GM18502 (cell line): Measurements from ENCODE around the gene SORCS2.

Experiments used
- ATAC-seq: cut with Tn5 transposase; IDR thresholded peaks from one replicate; pipeline ENCODE4 v1.9.1; 2021; ENCODE audit warnings: mild to moderate bottlenecking; ENCODE audit not compliant: unreplicated experiment, poor library complexity

SORCS2 gene

GRCh38 chr4:7192252-7193029 is at the start of gene SORCS2:
TSS of gene SORCS2 (plus strand) at chr4:7192538.
- ATAC-seq: no peak

DNA sequence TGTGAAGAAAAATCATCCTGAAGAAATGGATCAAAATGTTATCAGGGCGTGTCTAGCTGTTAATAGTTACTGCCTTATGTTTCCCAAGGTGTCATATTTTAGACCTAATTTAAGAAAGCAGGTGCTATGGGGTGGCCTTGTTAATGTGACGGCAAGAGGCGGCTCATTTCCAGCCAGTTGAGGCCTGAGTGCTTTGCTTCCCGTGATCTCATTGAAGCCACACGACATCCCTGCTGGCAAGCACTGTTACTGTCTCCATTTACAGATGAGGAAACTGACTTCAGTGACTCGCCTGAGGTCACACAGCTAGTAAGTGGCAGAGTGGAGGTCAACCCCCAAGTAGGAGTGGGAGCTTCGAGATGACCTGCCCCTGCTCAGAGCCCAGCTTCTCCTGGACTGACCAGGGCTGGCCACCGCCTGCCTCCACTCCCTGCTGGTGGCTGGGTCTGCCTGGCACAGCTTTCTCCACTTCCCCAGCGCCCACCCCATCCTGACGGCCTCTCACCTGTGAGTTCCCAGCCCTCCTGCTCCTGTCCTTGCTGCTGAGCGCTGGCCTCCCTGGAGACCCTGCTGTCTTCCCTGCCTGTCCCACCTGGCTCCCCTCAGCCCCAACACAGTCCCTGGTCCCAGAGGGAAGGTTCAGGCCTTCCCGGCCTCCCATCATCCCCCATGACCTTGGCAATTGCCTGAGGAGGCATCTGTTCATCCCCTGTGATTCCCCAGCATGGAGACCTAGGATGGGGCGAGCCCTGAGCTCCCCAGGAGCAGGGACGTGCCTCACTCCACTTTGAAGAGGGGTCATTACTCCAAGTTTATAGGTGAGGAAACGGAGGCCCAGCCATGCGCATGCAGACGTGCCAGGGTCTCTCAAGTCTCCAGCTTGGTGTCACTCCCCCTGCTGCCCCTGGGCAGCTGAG is 47.7 kb upstream of the SORCS2 start:
- ATAC-seq: no peak

DNA sequence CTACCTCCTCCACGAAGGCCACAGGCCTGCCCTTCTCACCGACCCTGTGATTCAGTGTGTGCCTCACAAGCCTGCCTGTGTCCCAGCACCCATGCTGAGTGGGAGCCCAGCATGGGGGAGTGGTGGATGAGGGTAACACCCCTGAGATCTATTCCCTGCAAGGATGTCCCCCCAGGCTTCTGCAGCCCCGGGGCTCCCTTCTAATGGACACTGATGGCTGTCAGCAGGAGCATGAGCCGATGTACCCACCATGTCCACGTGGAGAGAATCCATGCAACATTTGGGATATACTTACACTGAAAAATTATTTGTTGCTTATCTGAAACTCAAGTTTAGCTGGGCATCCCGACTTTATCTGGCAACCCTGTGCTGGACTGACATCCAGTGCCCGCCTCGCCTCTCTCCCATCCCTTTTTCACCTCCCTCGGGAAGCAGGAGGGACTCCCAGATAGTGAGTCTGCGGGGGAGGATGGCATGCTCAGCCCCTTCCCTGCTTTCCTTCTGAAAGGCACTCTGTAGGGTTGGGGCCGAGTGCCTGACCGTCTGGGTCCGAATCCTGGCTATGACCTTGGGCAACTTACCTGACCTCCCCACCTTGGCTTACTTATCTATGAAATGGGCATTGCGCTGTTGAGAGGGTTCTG is 46.9 kb upstream of the SORCS2 start:
- no peak for ATAC-seq

DNA sequence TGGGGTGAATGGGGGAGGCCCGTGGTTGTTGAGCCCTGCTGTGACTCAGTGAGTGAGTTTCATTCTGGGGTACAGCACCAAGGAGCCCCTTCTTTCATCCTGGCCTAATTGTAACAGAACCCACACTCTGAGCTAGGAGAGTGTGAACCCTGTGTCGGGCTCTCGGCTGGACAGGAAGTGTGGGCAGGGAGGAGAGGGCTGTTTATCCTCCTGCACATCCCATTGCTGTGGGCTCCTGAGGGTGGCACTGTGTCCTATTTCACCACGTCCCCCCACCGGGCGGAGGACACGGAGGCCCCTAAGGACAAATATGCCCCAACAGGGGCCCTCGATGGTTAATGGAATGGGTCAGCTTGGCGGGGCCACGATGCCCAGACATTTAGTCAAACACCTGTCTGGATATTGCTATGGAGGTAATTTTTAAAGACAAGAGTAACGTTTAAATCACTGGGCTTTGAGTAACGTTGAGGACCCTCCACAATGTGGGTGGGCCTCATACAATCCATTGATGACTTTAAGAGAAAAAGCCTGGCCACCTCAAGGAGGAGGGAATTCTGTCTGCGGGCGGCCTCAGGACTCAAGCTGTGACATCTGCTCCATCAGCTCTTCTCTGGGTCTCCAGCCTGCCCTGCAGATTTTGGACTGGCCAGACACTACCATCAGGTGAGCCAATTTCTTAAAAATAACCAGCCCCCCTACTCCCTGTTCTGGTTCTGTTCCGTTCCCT is 46.1 kb upstream of the SORCS2 start:
- no peak for ATAC-seq

DNA sequence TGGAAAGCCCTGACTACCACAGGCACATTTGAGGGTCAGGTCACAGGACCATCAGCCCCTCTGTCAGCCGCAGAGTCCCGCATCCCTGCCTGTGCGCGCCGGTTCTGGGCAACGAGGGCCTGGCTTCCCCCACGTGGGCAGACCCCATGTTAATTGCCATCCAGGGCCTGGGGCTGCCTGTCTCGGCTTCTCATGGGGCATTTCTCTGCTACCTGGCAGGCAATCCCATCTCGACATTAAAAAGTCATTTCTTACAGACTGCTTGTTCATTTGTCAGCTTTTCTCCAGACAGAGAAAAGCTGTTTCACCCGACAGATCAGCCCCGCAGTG is 45.6 kb upstream of the SORCS2 start:
- no peak for ATAC-seq

DNA sequence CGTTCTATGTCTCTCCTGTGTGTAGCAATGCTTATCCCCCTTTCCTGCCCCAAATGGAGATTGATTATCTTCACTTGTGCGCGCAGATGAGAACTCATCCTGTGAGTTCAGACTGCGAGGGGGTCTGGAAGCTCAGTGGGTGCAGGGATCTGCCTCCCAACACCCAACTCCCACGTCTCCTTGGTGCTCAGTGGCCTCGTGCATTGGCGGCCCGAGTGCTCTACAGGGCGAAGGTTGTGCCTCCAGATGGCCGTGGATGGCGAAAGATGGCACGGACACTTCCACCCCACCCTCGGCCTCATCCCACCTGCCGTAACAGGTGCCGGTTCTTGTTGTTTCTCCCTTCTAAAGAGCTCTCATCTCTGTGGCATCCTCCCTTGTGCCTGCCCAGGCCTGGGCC is 45.1 kb upstream of the SORCS2 start:
- no peak for ATAC-seq

DNA sequence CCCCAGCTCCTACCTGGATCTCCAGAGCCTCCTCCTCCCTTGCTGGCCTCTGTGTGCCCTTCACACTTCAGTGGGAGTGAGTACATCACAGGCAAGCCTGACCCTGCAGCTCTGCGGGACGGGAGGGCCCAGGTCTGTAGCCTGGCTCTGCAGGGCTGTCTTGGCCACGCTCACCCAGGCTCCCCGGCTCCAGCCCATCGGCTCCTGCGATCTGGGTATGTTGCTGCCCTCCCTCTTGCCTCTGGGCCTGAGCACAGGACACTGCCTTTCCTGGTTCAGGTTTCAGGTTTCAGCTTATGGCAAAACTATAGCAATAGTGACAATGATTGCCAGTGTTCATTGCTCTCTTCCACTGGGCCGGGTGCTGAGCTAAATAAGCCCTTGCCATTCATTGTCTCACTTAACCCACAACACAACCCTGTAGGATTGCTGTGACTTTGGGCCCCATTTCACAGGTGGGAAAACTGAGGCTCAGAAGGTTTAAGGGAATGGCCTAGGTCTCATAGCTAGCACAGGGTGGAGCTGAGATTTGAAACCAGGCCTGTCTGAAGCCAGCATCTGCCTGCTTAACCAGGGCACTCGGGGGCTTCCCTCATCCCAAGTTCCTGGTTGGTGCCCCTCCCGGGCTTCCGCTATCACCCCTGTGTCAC is 44.6 kb upstream of the SORCS2 start:
- no peak for ATAC-seq

DNA sequence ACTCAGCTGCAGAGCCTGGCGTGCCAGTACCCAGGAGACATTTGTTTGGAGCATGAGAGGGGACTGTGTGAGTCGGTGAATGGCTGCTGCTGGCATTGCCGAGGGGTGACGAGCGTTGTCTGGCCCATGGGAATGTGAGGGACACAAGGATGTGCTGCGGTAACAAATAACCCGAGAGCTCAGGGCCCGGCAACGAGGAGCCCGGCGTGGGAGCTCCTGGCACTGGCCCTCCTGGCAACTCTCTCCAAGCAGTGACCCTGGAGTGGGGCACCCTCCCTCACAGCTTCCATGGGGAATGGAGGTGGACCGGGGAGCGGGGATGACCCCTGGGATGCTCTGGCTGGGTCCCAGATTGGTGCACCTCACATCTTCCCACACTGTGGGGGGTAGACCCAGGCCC is 44.0 kb upstream of the SORCS2 start:
- ATAC-seq: no peak

GRCh38 chr4:7150036-7150635 is 42.2 kb upstream of the SORCS2 start:
- no peak for ATAC-seq

- ATAC-seq: no peak
Observed at GRCh38 chr4:7151668-7152227, 40.6 kb upstream of the SORCS2 start.

DNA sequence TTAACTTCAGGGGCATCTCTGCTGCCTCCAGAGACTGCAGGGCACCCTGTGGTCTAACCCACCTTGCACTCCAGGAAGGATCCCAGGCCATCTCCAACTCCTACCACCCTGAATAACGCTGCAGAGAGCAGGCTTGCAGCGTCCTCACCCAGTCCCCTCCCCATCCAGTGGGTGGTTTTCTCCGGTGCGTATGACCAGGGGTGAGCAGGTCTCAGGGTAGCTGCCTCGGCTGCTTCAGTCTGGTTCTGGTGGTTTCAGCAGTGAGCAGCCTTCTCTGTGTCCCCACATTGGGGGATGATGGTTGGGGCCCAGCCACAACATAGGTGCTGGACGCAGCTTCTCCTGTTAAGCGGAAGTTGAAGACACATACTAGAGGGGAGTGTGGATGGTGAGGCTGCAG is 38.6 kb upstream of the SORCS2 start:
- ATAC-seq: no peak

GRCh38 chr4:7154351-7154981 is 37.9 kb upstream of the SORCS2 start:
- ATAC-seq: no peak

GRCh38 chr4:7155590-7156071 is 36.7 kb upstream of the SORCS2 start:
- no peak for ATAC-seq

- ATAC-seq: no peak
Observed at GRCh38 chr4:7156328-7156727, 36.0 kb upstream of the SORCS2 start.

DNA sequence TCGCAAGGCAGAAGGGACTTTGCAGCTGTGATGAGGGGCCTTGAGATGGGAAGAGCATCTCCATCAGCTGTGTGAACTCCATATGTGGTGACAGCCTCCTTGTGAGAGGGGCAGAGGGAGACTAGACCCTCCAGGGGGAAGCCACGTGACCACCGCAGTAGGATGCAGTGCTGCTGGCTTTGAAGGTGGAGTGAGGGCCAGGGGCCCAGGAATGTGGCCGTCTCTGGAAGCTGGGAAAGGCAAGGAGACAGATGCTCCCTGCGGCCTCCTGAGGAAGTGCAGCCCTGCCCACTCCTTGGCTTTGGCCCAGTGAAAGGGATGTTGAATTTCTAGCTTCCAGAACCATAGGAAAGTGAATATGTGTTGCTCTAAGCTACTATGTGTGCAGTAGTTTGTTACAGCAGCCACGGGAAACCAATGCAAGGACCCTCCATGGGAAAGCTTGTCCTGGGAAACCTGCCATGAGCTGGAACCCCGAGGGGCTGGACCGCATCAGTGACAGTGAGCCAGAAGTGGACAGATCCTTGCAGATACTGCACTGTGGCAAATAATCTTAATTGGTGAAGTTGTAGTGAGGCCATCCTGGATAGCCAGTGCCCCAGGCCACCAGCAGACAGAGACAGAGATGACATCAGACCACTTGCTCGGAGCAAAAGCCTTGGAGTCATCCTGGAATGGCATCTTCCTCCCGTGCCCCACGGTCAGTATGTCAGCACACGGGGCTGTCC is 35.4 kb upstream of the SORCS2 start:
- no peak for ATAC-seq

- ATAC-seq: no peak
Observed at GRCh38 chr4:7157666-7158065, 34.7 kb upstream of the SORCS2 start.

DNA sequence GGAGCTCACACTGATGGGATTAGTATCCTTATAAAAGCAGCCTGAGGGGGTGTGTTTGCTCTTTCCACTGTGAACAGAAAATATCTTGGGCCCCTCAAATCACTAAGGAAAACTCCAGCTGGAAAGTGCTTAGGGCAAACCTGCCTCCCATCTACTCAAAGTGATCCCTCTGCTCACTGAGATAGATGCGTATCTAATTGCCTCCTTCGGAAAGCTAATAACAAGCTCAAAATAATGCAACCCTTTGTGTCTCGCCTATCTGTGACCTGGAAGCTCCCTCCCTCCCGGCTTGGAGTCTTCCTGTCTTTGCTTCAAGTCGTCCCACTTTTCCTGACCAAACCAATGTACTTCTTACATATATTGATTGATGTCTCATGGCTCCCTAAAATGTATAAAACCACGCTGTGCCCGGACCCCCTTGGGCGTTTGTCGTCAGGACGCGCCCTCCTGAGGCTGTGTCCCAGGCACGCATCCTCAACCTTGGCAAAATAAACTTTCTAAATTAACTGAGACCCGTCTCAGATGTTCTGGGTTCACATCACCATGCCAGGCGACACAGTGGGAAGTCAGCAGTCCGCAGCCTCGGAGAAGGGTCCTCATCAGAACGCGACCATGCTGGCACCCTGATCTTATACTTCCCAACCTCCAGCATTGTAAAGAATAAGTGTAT is 34.1 kb upstream of the SORCS2 start:
- no peak for ATAC-seq

DNA sequence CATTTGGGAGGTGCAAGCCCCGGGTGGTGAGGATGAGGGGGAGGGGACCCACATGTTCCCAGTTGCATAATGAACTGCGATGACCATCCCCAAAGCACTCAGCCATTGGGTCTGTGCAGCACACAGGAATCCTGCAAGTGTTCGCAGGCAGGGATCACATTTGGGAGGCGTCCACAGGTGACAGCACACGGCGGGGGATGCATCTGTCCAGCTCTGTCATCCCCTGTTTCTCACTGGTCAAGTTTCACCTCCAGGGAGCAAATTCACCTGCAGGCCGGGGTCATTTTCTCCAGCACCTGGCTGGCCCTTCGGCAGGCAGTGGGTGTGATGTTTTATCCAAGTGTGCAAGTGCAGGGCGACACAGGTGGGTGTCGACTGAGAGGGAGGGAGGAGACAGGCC is 33.3 kb upstream of the SORCS2 start:
- ATAC-seq: no peak
